IPS-20b (cell line): ENCODE data around the gene TCF12.

Experiments used
- H3K27ac ChIP-seq: one replicate; pipeline ENCODE4 v1.5.1; 2013; ENCODE audit warnings: low read length
- H3K27me3 ChIP-seq: 2 replicates; pipeline ENCODE4 v1.6.1; 2013; ENCODE audit warnings: mild to moderate bottlenecking, low read length, inconsistent platforms; ENCODE audit not compliant: insufficient read depth
- H3K36me3 ChIP-seq: 2 replicates; pipeline ENCODE4 v1.6.1; 2013; ENCODE audit warnings: low read depth, mild to moderate bottlenecking, inconsistent platforms, low read length, moderate library complexity; ENCODE audit not compliant: insufficient read depth
- H3K4me1 ChIP-seq: 2 replicates; pipeline ENCODE4 v1.6.1; 2013; ENCODE audit warnings: mild to moderate bottlenecking, control low read depth, inconsistent platforms, low read length, moderate library complexity; ENCODE audit not compliant: insufficient read depth
- H3K4me3 ChIP-seq: 2 replicates; pipeline ENCODE4 v1.5.1; 2013; ENCODE audit warnings: mild to moderate bottlenecking, low read length, inconsistent platforms
- H3K9ac ChIP-seq: 2 replicates; pipeline ENCODE4 v1.6.1; 2013; ENCODE audit warnings: low read depth, mild to moderate bottlenecking, inconsistent platforms, low read length, moderate library complexity
- H3K9me3 ChIP-seq: 2 replicates; pipeline ENCODE4 v1.6.1; 2013; ENCODE audit warnings: mild to moderate bottlenecking, low read depth, low read length, inconsistent platforms; ENCODE audit not compliant: insufficient read depth

Gene TCF12

DNA sequence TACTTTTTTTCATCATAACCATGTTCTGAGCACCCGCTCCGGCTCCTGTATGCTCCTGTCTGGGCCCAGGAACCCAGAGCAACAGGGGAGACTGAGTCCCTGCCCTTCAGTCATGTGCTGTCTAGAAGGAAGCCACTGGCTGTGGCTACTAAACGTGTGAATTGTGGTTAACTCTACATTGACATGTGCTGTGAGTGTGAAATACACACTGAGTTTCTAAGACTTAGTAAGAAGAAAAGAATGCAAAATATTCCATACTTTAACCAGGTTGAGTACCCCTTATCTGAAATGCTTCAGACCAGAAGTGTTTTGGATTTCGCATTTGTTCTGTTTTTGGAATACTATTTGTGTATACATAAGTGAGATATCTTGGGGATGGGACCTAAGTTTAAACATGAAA lies 415.0 kb downstream of the TCF12 start:
- Histone ChIP-seq H3K9me3 (no peaks in the 10 kb centered on the region), H3K4me1 (no peaks in the 10 kb centered on the region), H3K27ac (no peak overlapping the region), H3K36me3 (no peaks in the 10 kb centered on the region), H3K27me3 (no peaks in the 10 kb centered on the region), H3K9ac (no peak overlapping the region), H3K4me3 (no peak overlapping the region)

DNA sequence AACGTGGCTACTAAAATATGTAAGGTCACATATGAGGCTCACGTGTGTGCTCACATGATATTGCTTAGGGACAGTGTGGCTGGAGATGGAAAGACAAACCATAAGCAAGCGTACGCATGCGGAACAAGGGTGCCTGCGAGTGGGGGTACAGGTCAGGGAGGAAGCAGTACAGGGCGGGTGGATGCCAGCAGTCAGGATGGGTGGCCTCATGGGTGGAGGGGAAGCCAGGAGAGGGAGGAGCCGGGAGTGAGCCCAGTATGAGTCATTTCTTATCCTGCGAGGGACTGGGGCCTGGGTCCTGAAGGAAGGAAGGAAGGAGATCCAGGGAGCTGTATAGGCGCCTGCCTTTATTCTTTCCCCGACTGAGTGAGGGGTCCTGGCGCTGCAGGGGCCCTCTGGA lies 415.8 kb downstream of the TCF12 start:
- H3K27ac ChIP-seq, result no peak overlapping the region
- no peaks in the 10 kb centered on the region for H3K9me3 ChIP-seq
- H3K4me3 ChIP-seq, result no peak overlapping the region
- no peak overlapping the region for H3K9ac ChIP-seq
- H3K27me3 ChIP-seq, result no peaks in the 10 kb centered on the region
- no peaks in the 10 kb centered on the region for H3K4me1 ChIP-seq
- no peaks in the 10 kb centered on the region for H3K36me3 ChIP-seq

- H3K4me3 ChIP-seq, result no peak overlapping the region
- no peaks in the 10 kb centered on the region for H3K9me3 ChIP-seq
- H3K27me3 ChIP-seq, result no peaks in the 10 kb centered on the region
- H3K4me1 ChIP-seq, result no peaks in the 10 kb centered on the region
- no peaks in the 10 kb centered on the region for H3K36me3 ChIP-seq
- H3K27ac ChIP-seq, result no peak overlapping the region
- H3K9ac ChIP-seq, result no peak overlapping the region
These were observed 416.9 kb downstream of the TCF12 start for GRCh38 chr15:57335293-57335715.

DNA sequence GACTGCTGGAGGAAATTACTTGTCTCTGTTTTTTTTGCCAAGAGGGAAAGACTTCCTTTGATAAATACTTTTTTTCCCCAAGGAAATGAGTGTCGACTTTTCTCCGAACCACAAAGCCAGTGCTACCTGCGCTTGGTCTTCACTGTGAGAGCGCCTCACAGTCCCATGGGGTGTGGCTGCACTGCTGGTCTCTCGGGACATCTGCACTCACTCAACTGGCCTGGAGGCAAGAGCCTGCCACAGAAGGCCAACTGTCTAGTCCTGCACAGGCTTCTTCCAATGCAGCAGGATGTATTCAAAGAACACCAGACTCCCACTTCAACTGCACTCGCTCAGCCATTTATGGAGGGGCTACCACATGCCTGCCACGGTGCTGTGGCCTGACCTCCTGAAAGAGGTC lies 417.3 kb downstream of the TCF12 start:
- no peaks in the 10 kb centered on the region for H3K27me3 ChIP-seq
- no peak overlapping the region for H3K9ac ChIP-seq
- no peaks in the 10 kb centered on the region for H3K9me3 ChIP-seq
- no peak overlapping the region for H3K27ac ChIP-seq
- no peaks in the 10 kb centered on the region for H3K4me1 ChIP-seq
- no peaks in the 10 kb centered on the region for H3K36me3 ChIP-seq
- H3K4me3 ChIP-seq, result no peak overlapping the region

DNA sequence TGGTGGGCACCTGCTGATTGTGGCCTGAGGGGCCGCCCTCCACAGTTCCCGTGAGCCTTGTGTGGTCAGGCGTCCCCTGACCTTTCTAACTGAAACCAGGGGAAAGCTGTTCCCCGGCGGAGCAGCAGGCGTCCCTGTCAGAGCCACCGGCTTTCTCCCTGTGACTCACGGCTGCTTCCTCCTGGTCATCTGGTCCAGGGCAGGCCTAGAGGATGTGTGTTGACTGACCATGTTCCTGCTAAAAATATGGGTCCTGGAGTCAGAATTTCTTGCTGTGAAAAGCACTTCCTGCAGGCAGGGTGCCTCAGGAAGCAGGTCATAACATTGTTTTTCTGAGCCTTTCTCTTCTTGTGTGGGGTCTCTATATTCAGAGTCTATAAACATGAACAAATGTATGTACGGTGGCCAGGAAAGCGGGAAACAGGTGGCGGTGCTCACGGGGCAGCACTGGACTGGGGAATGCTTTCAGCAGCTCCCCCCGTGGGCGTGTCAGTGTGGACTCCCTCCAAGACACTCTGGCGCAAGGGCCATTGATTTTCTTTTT lies 419.5 kb downstream of the TCF12 start:
- H3K27me3 ChIP-seq, result no peaks in the 10 kb centered on the region
- 0 out of 2 replicates have a peak, but pooled peaks cover 3% of the 10 kb centered on the region for H3K4me1 ChIP-seq
- H3K9ac ChIP-seq, result no peak overlapping the region
- no peak overlapping the region for H3K27ac ChIP-seq
- no peaks in the 10 kb centered on the region for H3K9me3 ChIP-seq
- H3K36me3 ChIP-seq, result no peaks in the 10 kb centered on the region
- H3K4me3 ChIP-seq, result no peak overlapping the region

DNA sequence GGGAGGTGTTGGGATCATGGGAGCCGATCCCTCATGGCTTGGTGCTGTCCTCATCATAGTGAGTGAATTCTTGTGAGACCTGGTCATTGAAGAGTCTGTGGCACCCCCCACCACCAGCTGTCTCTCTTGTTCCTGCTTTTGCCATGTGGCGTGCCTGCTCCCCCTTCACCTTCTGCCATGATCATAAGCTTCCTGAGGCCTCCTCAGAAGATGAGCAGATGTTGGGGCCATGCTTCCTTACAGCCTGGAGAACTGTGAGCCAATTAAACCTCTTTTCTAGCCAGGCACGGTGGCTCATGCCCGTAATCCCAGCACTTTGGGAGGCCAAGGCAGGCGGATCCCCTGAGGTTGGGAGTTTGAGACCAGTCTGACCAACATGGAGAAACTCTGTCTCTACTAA lies 420.9 kb downstream of the TCF12 start:
- H3K4me1 ChIP-seq, result 0 out of 2 replicates have a peak, but pooled peaks cover 3% of the 10 kb centered on the region
- H3K4me3 ChIP-seq, result no peak overlapping the region
- H3K9ac ChIP-seq, result no peak overlapping the region
- no peaks in the 10 kb centered on the region for H3K36me3 ChIP-seq
- H3K9me3 ChIP-seq, result no peaks in the 10 kb centered on the region
- no peaks in the 10 kb centered on the region for H3K27me3 ChIP-seq
- H3K27ac ChIP-seq, result no peak overlapping the region
